Renal cortical epithelial cell (primary cell): Measurements from ENCODE around the gene LMF2. TPM values are rescaled to one million over a fixed set of nuclear protein-coding genes. Genes with fewer than 3 reads are reported as not detected.
A peak's percentile ranks its signal among the peaks of the same experiment; 100 is the strongest.

Experiments
- DNase-seq: peaks from one replicate; pipeline ENCODE4 v3.0.0-alpha.2; 2011; ENCODE audit warnings: low read depth
- total RNA-seq: library from RNA; depleted of rRNA; stranded (reverse); fragments of >200 nt; gene quantifications from 2 replicates; pipeline ENCODE4 v1.2.3, GENCODE V29; 2014

Gene LMF2
- total RNA-seq, 1 donor from 2014 or later, result 48.4 TPM

GRCh38 chr22:50504369-50505211 lies 2.9 kb downstream of the LMF2 start:
- no peak for DNase-seq

- no peak for DNase-seq
These were observed 3.9 kb downstream of the LMF2 start for GRCh38 chr22:50503475-50504145.

- DNase-seq, result no peak
These were observed 4.7 kb downstream of the LMF2 start for GRCh38 chr22:50502628-50503474.

- DNase-seq, result no peak
These were observed 5.4 kb downstream of the LMF2 start for GRCh38 chr22:50502096-50502495.

- DNase-seq, result no peak
These were observed 7.0 kb downstream of the LMF2 start for GRCh38 chr22:50500452-50500851.

- peak; percentile 59 for DNase-seq
These were observed 9.1 kb downstream of the LMF2 start for GRCh38 chr22:50498322-50498890.

GRCh38 chr22:50497093-50497492 lies 10.4 kb downstream of the LMF2 start:
- DNase-seq, result no peak

- no peak for DNase-seq
These were observed 16.8 kb downstream of the LMF2 start for GRCh38 chr22:50490531-50491308.

GRCh38 chr22:50489363-50490243 lies 17.9 kb downstream of the LMF2 start:
- DNase-seq, result no peak

- no peak for DNase-seq
These were observed 18.6 kb downstream of the LMF2 start for GRCh38 chr22:50488886-50489285.

GRCh38 chr22:50488006-50488677 lies 19.4 kb downstream of the LMF2 start:
- no peak for DNase-seq

- no peak for DNase-seq
These were observed 20.1 kb downstream of the LMF2 start for GRCh38 chr22:50487290-50488005.

- DNase-seq, result peak; percentile 61
These were observed 20.8 kb downstream of the LMF2 start, which contains the start of gene MIOX for GRCh38 chr22:50486561-50487289. MIOX (plus strand) TSS chr22:50486859; CDS start chr22:50486898, 39 bp downstream.

- peak; percentile 39 for DNase-seq
These were observed 22.0 kb downstream of the LMF2 start for GRCh38 chr22:50485221-50486131.

- peak; percentile 55 for DNase-seq
These were observed 23.3 kb downstream of the LMF2 start for GRCh38 chr22:50483977-50484853.

GRCh38 chr22:50483556-50483955 lies 23.9 kb downstream of the LMF2 start:
- no peak for DNase-seq
